DMS53 treated with DMSO at 0.1 percent for 48 hours (cell line): ENCODE data around the gene KCNN1.
A peak's percentile ranks its signal among the peaks of the same experiment; 100 is the strongest.

Experiments used
- DNase-seq: peaks from one replicate; lab custom pipeline; 2025; ENCODE audit not compliant: unreplicated experiment; lab: John Stamatoyannopoulos, UW

KCNN1 gene

GRCh38 chr19:17946965-17947784, 19.7 kb upstream of the KCNN1 start:
- no peak for DNase-seq

- DNase-seq: peak; percentile 73
Measured at GRCh38 chr19:17947815-17948513, 18.9 kb upstream of the KCNN1 start.

DNA sequence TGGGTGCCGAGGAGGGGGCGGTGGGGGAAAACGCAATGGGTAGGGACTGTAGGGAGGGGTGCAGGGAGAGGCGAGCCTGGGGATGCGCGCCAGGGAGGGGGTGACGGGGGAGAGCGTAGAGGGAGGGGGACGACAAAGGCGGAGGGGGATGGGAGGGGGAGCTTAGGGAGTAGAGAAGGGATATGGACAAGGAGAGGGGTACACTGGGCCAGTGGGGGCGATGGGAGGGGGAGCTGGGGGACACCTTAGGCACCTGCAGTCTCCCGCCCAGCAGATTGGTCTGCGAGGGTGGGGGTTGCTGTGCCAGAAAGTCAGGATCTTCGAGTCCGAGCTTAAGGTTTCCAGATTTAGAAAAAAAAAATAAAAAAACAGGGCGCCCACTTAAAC, 18.4 kb upstream of the KCNN1 start:
- DNase-seq: no peak

DNA sequence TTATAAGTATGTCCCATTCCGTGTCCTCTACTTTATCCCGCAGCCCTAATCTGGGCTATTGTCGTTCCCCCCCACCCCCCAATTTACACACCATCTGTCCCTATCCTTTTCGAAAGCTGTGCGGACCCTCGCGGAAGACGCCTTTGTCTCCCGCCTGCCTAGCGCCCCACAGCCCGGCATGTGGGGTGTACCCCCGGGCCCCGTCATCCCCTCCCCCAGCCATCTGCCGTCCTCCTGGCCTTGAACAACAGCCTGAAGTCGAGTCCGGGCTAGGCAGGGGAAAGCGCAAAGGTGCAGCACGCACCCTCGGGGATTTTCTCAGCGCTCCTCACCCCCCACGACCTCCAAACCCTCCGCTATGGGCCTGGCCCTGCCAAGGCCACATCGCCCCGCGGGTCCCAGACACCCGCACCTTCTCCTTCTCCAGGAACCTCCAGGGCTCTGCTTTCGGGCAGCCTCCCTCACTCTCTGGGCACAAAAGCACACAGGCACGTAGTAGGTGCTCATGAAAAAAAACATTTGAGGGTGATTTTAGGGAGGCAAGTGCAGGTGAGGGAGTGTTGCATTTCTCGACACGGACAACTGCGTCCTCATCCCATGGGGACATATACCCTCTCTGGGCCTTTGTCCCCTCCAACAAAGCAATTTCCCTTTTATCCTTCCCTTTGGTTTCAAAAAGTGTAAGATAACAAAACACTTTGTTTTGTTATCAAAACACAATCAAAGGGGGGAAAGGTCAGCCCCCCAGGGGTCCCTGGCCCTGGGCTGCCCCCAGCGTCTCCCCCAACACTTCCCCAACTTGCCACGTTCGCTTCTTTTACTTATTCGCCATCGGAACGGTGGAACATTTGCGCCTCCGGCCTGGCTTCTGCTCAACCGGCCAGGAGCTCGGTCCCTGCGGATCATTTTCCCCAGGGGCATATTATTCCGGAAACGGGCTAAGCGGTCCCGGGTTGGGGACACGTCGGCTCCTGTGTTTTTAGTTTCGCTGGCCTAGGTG, 17.7 kb upstream of the KCNN1 start:
- no peak for DNase-seq

GRCh38 chr19:17949956-17950309, 17.0 kb upstream of the KCNN1 start:
- no peak for DNase-seq

DNA sequence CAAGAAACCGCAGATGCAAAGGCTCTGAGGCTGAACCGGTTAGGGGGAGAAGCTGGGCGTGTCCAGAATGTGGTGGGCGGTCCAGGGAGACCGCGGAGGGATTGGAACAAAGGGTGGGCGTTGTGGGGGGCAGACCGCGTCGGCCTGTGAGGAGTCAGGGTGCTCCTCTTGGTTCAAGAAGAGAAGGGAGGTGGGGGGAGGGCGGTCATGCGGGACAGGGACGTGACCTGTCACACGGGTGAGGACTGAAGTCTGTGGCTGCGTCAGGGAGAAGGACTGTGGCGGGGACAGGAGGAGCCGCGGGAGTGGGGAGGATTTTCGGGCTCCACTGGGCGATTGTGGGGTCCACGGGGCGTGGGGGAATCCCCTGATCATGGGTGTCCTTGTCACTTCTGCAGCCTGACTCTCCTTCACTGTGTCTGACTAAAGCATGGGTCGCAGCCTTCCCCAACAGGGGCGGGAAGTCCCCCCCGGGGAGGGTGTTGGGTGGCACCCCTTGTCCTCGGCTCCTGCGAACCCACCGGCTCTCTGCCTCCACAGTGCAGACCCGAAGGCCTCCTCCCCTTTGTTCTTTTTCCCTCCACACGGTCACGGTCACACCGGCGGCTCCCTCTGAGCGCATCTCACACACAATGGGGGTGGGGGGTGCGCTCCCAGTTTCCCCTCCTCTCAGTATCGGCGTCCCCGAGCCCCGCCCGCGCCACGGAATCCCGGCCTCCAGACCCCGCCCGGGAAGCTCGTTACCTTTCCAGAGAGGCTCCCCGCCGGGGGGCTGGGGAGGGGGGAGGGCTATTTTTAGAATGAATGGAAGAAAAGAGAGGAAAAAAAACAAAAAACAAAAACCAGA, 16.4 kb upstream of the KCNN1 start:
- DNase-seq: no peak

DNA sequence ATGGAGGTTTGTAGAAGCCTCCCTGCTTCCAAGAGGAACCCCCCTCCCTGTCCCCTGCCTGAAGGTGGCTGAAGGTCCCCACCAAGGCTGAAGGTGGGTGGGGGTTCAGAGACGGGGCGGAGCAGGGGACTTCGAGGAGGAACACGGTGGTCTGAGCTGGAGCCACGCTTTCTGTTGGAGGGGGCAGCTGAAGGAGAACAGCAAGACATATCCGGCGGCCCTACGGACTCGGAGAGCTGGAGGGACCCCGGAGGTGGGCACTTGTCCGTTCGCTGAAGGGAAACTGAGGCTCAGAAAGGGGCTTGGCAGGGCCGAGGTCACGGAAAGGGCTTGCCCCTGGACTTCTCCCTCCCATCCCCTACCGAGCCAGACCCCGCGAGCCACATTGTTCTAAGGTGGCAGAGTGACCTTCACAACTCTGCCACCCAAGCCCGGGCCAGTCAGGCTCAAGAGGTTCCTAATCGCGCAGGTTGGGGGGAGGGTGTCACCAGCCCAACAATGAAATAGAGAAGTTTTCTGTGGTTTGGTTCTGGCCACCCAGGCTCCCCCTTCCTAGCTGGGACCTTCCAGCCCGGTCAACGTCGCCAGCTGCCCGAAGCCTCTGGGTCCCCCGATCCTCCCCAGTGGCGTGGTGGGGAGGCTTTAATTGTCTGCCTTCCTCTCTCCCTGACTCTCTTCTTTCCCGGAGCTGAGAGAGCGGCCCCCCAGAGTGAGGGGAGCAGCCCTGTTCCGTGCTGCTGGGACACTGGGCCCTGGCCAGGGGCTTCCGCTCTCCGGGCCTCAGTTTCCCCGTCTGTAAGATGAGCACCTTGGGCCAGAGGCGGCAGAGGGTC, 15.5 kb upstream of the KCNN1 start:
- DNase-seq: no peak

DNA sequence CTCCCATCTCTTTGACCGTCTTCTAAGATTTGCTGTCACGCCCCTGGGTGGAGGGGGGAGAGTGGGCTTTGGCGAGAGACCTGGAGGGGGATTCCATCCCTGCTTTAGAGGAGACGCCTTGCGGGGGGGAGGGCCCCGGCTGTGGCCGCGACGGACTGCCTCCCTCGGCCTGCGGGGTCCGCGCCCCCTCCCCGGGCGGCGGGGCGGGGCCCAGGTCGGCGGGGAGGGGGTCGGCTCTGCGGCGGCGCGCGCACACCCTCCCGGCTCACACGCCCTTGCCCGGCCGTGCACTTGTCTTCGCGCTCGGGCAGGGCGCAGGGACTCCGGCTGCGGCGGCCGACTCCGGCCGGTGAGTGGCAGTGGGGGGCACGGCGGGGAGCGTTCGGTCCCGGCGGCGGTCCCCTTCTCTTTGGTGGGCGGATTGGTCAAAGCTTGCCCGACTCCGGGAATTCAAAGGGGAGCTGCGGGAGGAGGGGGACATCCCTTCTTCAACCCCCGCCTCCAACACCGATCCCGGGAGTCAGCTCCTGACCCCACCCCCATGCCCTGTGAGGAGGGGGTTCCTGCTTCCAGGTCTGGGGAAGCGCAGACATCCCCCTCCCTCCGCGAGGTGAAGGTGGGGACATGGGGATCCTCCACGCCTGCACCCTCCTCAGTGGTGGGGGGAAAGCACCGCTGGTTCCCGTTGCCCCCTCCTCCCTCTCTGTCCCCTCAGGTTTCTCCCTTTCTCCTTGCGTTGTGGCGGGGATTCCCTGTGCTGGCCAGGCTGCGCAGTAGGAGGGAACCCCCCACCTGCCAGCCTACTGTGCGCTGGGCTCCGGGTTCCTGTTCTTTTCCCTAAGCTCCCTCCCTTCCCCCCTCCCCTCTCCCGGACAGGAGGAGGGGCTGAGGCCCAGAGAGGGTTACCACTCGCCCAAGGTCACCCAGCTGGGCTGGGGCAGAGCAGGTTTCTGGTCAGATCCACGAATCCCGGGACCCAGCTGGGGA, 14.6 kb upstream of the KCNN1 start:
- DNase-seq: no peak

- DNase-seq: no peak
Measured at GRCh38 chr19:17953316-17953801, 13.5 kb upstream of the KCNN1 start.

DNA sequence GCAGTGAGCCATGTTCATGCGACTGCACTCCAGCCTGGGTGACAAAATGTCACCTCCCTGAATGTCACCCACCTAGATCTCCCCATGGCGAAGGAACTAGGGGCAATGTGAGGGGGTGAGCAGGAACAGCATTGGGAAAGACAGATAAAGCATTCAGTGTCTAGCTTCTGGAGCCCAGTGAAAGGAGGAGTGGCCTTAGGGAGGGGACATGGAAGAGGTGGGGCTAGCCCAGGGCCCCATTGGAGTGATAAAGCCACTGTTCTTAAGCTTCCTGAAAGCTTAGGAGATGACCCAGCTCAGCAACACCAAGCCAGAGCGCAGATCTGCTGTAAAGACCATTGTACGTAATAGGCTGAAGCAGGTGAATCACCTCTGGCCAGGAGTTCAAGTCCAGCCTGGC, 13.0 kb upstream of the KCNN1 start:
- no peak for DNase-seq

DNA sequence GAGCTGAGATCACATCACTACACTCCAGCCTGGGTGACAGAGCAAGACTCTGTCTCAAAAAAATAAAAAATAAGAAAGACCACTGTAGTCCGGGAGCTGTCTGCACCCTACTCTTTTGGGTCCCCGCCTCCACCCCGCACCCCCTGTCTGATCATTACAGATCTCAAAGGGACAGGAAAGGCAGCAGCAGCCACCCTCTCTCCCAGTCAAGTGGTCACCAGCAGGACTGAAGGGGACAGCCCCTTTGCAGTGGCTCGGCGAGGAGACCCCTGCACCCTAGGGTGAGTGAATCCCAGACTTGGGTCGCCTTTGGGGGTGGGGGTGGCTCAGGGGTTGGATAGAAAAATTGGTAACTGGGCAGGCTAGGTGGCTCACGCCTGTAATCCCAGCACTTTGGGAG, 12.5 kb upstream of the KCNN1 start:
- DNase-seq: no peak

- no peak for DNase-seq
Measured at GRCh38 chr19:17957149-17957849, 9.6 kb upstream of the KCNN1 start.

GRCh38 chr19:17957885-17958284, 9.0 kb upstream of the KCNN1 start:
- DNase-seq: no peak

DNA sequence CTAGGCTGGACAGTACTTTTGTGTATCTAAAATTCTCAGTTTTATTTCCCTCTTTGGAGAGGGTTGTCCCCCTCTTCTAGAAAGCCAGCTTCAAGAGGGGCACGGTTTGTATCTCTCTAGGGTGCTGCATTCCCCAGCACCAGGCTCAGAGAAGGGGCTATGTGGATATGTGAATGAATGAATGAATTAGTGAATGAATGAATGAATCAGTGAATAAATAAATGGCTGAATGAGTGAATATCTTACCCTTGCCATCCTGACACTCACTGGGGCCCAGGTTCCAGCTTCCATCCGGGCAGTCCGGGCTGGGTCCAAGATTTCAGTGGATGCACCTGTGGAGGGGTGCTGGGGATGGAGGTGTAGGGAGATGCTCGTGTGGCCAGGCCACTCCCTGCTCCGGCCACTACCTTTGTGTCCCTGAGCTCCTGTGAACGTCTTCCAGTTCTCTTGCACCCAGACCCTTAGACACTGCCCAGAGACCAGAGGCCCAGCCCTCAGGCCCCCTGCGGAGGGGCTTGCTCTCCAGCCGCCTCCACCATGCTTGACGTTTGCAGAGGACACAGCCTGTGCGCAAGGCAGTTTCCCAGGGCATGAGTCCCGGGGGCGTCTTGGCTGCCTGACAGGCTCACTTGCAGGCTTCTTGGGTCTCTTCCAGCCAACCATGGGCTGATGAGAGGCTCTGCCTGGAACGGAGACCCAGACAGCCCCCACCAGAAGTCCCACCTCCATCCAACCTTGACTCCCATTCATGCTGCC, 2.8 kb upstream of the KCNN1 start:
- no peak for DNase-seq

DNA sequence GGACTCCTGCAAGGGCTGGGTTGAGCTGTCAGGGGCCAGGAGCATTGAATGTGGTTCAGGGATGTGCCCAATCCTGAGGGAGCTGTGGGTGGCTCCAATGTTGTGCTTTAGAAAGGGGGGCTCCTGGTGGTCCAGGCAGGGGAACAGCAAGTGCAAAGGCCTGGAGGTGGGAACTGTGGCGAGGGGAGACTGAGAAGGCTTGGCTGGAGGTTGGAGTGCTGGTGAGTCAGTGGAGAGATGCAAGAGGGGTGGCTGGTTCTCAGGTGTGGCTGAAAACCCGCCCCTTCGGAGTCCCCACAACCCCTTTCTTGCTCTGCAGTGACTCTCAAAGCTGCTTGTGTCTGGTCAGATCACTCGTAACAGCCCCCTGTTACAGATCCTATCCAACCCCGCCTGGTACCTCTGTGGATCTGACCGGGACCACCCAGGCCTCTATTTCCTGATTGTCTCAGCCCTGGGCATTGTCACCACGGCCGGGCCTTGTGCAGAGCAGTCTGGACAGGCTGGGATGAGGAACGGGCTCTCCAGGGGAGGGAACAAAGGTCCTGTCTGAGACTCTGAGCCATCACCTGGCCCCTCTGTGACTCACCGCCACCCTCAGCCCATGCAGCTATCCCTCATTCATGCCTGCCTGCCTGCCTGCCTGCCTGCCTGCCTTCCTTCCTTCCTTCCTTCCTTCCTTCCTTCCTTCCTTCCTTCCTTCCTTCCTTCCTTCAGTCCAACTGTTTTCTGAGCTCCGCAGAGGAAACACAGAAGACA, 1.4 kb upstream of the KCNN1 start:
- DNase-seq: no peak

DNA sequence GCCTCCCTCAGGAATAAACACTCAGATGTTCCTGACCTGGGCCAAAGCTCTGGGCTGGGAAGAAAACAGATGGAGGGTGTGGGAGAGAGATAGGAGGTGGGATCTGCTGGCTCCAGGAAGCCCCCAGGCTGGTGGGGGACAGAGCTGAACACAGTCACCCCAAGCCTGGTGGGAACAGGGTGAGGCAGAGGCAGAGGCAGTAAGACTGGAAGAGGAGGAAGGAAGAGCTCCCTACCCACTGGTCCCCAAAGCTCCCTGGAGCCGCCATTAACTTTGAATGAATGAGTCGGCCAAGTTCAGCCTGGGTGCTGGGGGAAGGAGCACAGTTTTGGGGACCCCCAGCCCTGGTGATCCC, 801 bp upstream of the KCNN1 start:
- no peak for DNase-seq
